Activated naive CD8-positive, alpha-beta T cell treated with anti-CD3 and anti-CD28 coated beads, Interleukin-2, amount 50 U/mL, for 16 hours (primary cell): ENCODE results near the gene TTC31.
"Not testable (repeated sequence)": the region's sequence is repeated elsewhere in the genome, so short reads cannot be mapped to it uniquely, and the experiment has no call there.

Experiments used
- DNase-seq: peaks from one replicate; pipeline ENCODE4 v3.0.0-alpha.2; 2020; ENCODE audit warnings: low read depth, low spot score

The TTC31 gene

DNA sequence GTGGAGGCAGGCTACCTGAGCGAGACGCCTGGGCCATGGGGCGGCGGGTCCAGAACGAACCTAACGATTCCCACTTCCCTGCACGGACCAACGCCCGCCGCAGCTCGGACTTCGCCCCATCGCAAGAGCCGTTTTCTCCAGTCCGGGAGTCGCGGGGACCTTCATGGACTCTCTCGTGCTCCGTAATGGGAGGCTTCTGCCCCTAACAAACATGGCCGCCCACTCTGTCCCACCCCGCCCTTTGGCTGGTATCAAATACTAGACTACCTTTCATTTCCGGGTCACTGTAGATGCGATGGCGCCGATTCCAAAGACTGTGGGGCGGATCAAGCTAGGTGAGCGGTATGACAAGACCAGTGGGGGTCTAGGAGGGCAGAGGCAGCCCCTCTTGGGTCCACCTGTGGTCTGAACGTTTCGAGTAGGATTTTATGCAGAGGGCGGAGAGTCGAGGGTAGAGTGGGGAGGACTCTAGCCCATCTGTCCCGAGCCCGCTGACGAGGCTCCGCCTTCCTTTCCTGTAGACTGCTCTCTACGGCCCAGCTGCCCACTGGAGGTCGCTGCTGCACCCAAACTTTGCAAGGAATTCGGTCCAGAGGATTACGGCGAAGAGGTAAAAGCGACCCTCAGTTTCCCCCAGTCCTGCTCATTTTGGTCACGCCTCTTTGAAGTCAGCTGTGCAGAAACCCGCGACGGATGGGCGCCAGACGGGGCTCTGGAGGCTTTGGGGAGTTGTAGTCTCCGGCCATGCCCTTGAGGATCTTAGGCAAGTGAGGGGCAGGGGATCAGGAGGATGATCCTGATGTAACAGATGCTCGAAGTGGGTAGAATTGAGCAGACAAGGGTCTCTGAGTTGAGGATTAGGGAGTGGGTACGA lies at the start of gene TTC31, which contains the start of gene CCDC142:
Gene TTC31 (plus strand): TSS at position 281 of the 874 bp plus-strand sequence. CDS start 15 bp downstream, at position 296.
Gene CCDC142 (minus strand): TSS at position 198 of the 874 bp plus-strand sequence. CDS start 161 bp downstream, at position 37.
- peak; percentile 86 for DNase-seq

DNA sequence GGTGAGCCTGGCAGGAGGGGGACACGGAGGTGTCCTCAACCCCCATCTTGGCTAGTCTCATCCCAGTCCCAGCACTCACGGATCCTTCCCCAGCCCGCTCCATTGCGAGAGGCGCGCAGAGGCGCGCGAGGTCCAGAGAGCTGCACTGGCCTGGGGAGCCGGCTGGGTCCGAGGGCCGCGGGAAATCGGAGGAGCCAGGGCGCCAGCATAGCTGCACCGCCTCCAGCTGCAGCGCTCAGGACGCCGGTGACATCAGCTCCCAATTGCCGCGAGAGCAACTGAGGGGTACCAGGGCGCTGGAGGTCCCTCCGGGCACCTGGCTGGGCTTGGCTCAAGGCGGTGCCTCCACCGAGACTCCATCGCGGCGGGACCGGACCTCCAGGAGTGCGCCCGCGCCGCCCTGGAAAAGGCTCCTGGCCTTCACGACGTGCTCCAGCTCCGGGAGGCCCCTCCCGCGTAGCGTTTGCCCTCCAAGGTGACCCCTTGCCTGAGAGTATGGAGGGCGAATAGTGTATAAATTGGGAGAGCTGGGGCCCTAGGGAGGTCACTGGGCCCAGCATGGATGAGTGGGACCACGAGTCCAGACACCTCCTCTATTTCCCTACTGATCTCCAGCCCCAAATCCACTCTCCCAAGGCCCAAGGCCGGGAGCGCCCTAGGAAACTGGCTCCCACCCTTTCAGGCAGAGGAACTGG lies 46.6 kb upstream of the TTC31 start:
- no peak for DNase-seq

DNA sequence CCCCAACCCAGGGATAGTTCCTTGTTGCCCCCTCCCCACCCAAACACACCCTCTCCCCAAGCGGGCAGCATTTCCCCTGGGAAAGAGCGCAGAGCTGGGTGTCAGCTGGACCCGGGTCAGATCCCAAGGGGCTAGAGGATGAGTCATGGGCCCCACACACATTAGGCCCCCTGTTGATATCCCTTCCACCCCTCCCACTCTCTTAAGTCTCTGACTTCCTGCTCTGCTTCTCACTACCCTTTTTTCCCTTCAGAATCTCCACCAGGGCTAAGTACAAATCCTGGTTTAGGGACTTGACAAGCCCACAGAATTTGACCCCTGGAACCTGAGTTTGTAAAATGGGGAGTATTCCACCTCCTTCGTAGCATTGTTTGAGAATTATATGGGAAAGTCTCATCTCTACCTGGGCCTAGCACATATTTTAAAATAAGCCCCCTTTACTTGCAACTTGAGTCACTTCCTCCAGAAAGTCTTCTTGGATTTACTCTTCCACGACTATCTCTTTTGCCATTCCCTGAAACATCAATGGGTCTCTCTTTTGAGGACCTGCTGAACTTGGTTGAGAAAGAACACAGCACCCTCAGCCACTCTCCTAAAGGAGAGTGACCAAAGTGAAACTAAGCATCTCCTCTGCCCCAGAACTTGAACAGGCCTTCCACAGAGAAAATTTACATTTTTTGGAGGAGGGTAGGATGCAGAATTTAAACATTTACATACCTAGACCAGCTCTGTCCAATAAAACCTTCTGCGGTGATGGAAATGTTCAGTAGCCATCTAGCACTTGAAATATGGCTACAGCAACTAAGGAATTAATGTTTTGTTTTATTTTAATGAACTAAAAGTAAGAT lies 45.8 kb upstream of the TTC31 start:
- no peak for DNase-seq

DNA sequence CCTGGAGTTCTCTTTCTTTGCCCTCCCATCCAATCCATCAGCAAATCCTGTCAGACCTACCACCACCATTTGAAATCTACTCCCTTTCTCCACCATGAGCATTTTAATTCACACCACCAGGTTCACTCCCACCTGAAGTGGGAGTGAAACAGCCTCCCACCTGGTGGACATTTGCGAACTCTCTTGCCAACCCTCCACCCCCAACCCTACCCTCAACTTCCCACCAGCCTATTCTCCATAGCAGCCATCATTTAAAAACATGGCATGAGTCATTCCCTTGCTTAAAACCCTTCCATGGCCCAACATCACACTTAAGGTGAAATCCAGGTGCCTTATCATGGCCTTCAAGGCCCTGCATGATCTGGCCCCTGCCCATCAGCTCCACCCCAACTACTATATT lies 44.6 kb upstream of the TTC31 start:
- no peak for DNase-seq

DNA sequence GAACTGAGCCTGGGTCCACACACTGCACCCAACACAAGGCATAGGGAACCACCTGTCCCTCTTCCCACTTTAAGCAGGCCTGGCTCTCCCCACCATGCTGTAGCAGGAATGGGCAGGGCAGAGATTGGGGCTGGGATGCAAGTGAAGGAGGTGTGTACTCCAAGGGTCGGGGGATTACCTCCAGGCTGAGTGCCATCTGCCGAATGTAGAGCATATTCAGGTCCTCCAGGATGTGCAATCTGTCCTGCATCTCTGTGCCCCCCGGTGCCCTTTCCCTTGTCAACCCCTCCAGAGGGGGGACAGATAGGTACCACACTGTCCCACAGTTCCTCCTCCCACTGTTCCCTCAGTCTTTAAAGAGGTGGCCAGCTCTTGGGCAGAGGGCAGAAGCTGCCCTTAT lies 43.5 kb upstream of the TTC31 start:
- no peak for DNase-seq

- DNase-seq = no peak
Observed at GRCh38 chr2:74439803-74440377, 43.0 kb upstream of the TTC31 start.

GRCh38 chr2:74440378-74441169 lies 42.3 kb upstream of the TTC31 start:
- no peak for DNase-seq

GRCh38 chr2:74441170-74441689 lies 41.7 kb upstream of the TTC31 start:
- DNase-seq = no peak

GRCh38 chr2:74441690-74442482 lies 41.0 kb upstream of the TTC31 start, which contains the start of gene RTKN:
TSS of gene RTKN (minus strand) at chr2:74441937. CDS start at chr2:74441816, 121 bp downstream.
- no peak for DNase-seq

GRCh38 chr2:74442483-74443297 lies 40.2 kb upstream of the TTC31 start:
- not testable (repeated sequence) for DNase-seq

DNA sequence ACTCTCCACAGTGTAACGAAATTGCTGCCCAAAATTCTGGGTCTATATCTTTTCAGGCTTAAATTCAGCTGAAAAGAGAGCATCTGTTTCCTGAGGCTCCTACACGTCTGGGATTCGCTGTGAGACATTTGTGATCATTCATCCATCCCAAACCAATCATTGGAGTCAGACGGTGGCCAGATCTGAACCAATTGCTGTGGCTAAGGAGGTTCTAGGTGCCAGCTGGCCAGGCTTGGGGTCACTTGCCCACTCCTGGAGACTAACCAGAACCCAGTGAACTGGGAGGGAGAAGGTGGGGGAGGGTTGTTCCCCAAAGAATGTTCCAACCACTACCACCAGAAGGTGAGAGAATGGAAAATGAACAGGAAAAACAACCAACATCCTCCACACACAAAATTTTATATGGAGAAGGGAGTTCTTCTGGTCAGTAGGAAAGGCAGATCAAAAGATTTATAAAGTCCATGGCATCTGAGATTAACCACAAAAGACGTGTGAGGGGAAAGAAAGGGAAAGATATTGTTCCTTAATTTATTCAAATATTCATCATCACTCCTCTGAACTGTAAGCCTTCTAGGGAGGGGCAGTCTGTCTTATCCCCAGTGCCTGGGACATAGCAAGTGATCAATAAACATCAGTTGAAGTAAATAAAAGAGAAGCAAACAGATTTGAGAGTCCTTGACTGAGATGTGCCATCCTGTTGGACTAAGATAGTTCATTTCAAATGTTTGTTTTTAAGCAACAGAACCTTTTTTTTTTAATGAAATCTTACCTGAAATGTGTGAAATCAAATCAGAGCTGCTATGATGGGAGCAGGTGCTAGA lies 38.2 kb upstream of the TTC31 start:
- DNase-seq = no peak

GRCh38 chr2:74447230-74447999 lies 35.5 kb upstream of the TTC31 start:
- DNase-seq = no peak

- no peak for DNase-seq
Observed at GRCh38 chr2:74448771-74449170, 34.1 kb upstream of the TTC31 start.

GRCh38 chr2:74450570-74451190 lies 32.2 kb upstream of the TTC31 start:
- DNase-seq = no peak

DNA sequence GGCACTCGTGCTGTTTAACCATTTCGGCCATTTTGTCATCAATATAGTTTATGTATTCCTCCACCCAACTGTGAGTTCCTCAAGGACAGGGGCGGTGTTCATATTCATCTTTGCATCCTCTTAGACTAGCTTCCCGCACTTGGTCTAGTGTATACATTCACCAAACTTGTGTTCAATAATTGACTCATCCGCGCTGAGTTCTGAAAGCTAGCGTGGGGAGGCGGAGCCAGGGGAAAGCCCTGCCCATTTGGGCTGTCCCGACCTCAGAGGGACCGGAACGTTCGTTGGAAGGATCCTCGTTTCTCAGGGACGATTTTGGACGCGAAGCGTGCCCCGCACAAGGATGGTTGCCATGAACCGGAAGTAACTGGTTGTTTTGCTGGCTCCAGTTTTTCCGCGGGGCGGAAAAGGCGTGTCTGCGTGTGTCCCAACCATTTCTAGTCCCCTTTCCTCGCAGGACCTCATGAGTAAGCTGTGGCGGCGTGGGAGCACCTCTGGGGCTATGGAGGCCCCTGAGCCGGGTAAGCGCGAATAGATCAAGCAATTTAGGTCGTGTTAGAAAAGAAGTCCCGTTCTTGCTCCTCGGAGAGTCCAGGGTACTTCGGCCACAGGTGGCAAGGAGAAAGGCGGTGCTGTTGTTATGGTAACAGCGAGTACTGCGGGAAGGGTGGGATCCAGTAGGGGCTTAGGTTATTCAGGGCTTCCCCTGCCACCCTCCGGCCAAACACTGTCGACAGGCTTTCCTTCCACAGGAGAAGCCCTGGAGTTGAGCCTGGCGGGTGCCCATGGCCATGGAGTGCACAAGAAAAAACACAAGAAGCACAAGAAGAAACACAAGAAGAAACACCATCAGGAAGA lies 28.0 kb upstream of the TTC31 start, which contains the start of gene INO80B:
Gene INO80B (plus strand): TSS at position 434 of the 858 bp plus-strand sequence. CDS start 30 bp downstream, at position 464.
- peak; percentile 91 for DNase-seq
